H1 (cell line): ENCODE results near the gene CMSS1. TPM values are rescaled to one million over a fixed set of nuclear protein-coding genes. Genes with fewer than 3 reads are reported as not detected.

Experiments used
- CTCF ChIA-PET: fragments of 300-600 bp; sonication (Branson Sonifier 250); formaldehyde crosslinking; loops from one replicate; lab custom pipeline; 2021; ENCODE audit not compliant: partially characterized antibody; lab: Charles Lee
- POLR2A ChIA-PET: fragments of 300-600 bp; sonication (Branson Sonifier 250); formaldehyde crosslinking; loops from one replicate; lab custom pipeline; 2021; ENCODE audit warnings: inconsistent platforms; ENCODE audit not compliant: partially characterized antibody; lab: Charles Lee
- DNase-seq, 2 experiments: peaks; one replicate each; pipeline versions ENCODE4 v3.0.0 to v3.0.0-alpha.2; 2010 to 2022; ENCODE audit warnings: low spot score in 2 of 2, low read depth in 1 of 2, mixed read lengths in 1 of 2
- FAIRE-seq: peaks from 2 replicates; lab custom pipeline; 2011; peaks lifted over from hg19 to GRCh38; lab: Jason Lieb, UNC
- H2AFZ ChIP-seq: 2 replicates; pipeline ENCODE4 v1.8.1; 2012; ENCODE audit warnings: low read length, inconsistent platforms
- H2AK5ac ChIP-seq: 2 replicates; pipeline ENCODE4 v1.6.1; 2013; ENCODE audit warnings: low read depth, low read length
- H2BK120ac ChIP-seq: replicated peaks from 2 replicates; pipeline ENCODE3; 2013; ENCODE audit warnings: low read depth, low read length, inconsistent platforms
- H2BK12ac ChIP-seq: 2 replicates; pipeline ENCODE4 v1.6.1; 2013; ENCODE audit warnings: low read depth, low read length
- H2BK15ac ChIP-seq: 2 replicates; pipeline ENCODE4 v1.6.1; 2013; ENCODE audit warnings: low read length
- H2BK20ac ChIP-seq: 2 replicates; pipeline ENCODE4 v1.6.1; 2013; ENCODE audit warnings: low read length
- H2BK5ac ChIP-seq: 2 replicates; pipeline ENCODE4 v1.6.1; 2013; ENCODE audit warnings: low read depth, low read length
- H3K14ac ChIP-seq: 2 replicates; pipeline ENCODE4 v1.6.1; 2013; ENCODE audit warnings: inconsistent platforms; ENCODE audit not compliant: insufficient read length
- H3K18ac ChIP-seq: 2 replicates; pipeline ENCODE4 v1.6.1; 2013; ENCODE audit warnings: low read length; ENCODE audit errors: extremely low read depth
- H3K23ac ChIP-seq: 2 replicates; pipeline ENCODE4 v1.6.1; 2013; ENCODE audit warnings: inconsistent platforms; ENCODE audit not compliant: insufficient read length
- H3K23me2 ChIP-seq: 2 replicates; pipeline ENCODE4 v1.6.1; 2013; ENCODE audit warnings: low read depth, low read length
- H3K27ac ChIP-seq: 2 replicates; pipeline ENCODE4 v1.6.1; 2011; ENCODE audit warnings: low read depth, low read length, inconsistent platforms
- H3K27me3 ChIP-seq, 4 experiments: replicated peaks in 1 of 4; 1 replicate in 1 of 4; 2 replicates in 3 of 4; pipeline versions ENCODE4 v1.6.1 to v1.8.1; 2011 to 2013; ENCODE audit warnings: low read length in 3 of 4, mild to moderate bottlenecking in 3 of 4, inconsistent platforms in 2 of 4, mixed read lengths in 2 of 4, moderate library complexity in 1 of 4; ENCODE audit not compliant: control insufficient read depth in 3 of 4, insufficient read depth in 3 of 4; ENCODE audit errors: extremely low read depth in 1 of 4
- H3K36me3 ChIP-seq, 4 experiments: 2 replicates each; pipeline versions ENCODE4 v1.6.1 to v1.8.1; 2011 to 2013; ENCODE audit warnings: mild to moderate bottlenecking in 4 of 4, low read length in 3 of 4, moderate library complexity in 2 of 4, control low read depth in 1 of 4, inconsistent platforms in 1 of 4; ENCODE audit not compliant: insufficient read depth in 4 of 4, control insufficient read depth in 2 of 4
- H3K4ac ChIP-seq: replicated peaks from 2 replicates; pipeline ENCODE3; 2013; ENCODE audit warnings: low read length, low read depth, mixed read lengths, inconsistent platforms; ENCODE audit not compliant: insufficient read length
- H3K4me1 ChIP-seq, 4 experiments: replicated peaks in 1 of 4; 1 replicate in 1 of 4; 2 replicates in 3 of 4; pipeline versions ENCODE4 v1.6.1 to v1.8.1; 2011 to 2013; ENCODE audit warnings: low read length in 3 of 4, inconsistent platforms in 2 of 4, mixed read lengths in 1 of 4; ENCODE audit not compliant: insufficient read depth in 4 of 4, control insufficient read depth in 3 of 4
- H3K4me2 ChIP-seq, 2 experiments: 2 replicates each; pipeline versions ENCODE4 v1.6.1 to v1.8.1; 2011 to 2013; ENCODE audit warnings: low read depth in 2 of 2, low read length in 2 of 2, control low read depth in 1 of 2, inconsistent platforms in 1 of 2, mild to moderate bottlenecking in 1 of 2; ENCODE audit not compliant: insufficient read depth in 1 of 2
- H3K4me3 ChIP-seq, 4 experiments: fragments of 200-600, 300-600 bp in 1 of 4; sonication (generic), shearing (Covaris generic), sonication (Bioruptor Twin) in 1 of 4; 2 replicates each; pipeline versions ENCODE4 v1.5.1 to v1.8.1; 2011 to 2016; ENCODE audit warnings: low read length in 4 of 4, low read depth in 3 of 4, control low read depth in 2 of 4, inconsistent platforms in 2 of 4, mild to moderate bottlenecking in 2 of 4, mixed read lengths in 1 of 4, moderate library complexity in 1 of 4; ENCODE audit not compliant: insufficient read depth in 2 of 4; ENCODE audit errors: extremely low read depth in 1 of 4
- H3K56ac ChIP-seq: replicated peaks from 2 replicates; pipeline ENCODE3; 2013; ENCODE audit warnings: low read depth, mild to moderate bottlenecking, mixed read lengths, low read length, inconsistent platforms; ENCODE audit not compliant: insufficient read length
- H3K79me1 ChIP-seq: 2 replicates; pipeline ENCODE4 v1.6.1; 2013; ENCODE audit warnings: low read depth, low read length, control low read depth
- H3K79me2 ChIP-seq, 2 experiments: 2 replicates each; pipeline versions ENCODE4 v1.6.1 to v1.8.1; 2012 to 2013; ENCODE audit warnings: low read length in 2 of 2, mild to moderate bottlenecking in 2 of 2, inconsistent platforms in 1 of 2; ENCODE audit not compliant: insufficient read depth in 2 of 2, control insufficient read depth in 1 of 2
- H3K9ac ChIP-seq, 4 experiments: replicated peaks in 1 of 4; 1 replicate in 1 of 4; 2 replicates in 3 of 4; pipeline versions ENCODE4 v1.6.1 to v1.8.1; 2011 to 2013; ENCODE audit warnings: low read depth in 3 of 4, low read length in 3 of 4, control low read depth in 2 of 4, mild to moderate bottlenecking in 2 of 4, moderate library complexity in 2 of 4, inconsistent platforms in 1 of 4; ENCODE audit errors: extremely low read depth in 1 of 4
- H3K9me3 ChIP-seq, 2 experiments: 2 replicates each; pipeline versions ENCODE4 v1.6.1 to v1.8.1; 2012 to 2013; ENCODE audit warnings: mild to moderate bottlenecking in 2 of 2, moderate library complexity in 2 of 2, control low read depth in 1 of 2, inconsistent platforms in 1 of 2, low read depth in 1 of 2, low read length in 1 of 2, mixed read lengths in 1 of 2; ENCODE audit not compliant: insufficient read depth in 2 of 2
- H4K20me1 ChIP-seq, 2 experiments: replicated peaks in 1 of 2; 2 replicates each; pipeline versions ENCODE3 to v1.8.1; 2011 to 2013; ENCODE audit warnings: inconsistent platforms in 2 of 2, low read length in 2 of 2, mild to moderate bottlenecking in 1 of 2; ENCODE audit not compliant: insufficient read depth in 2 of 2, control insufficient read depth in 1 of 2
- H4K5ac ChIP-seq: 2 replicates; pipeline ENCODE4 v1.6.1; 2013; ENCODE audit warnings: low read length, low read depth, mixed read lengths, inconsistent platforms; ENCODE audit not compliant: insufficient read length
- H4K8ac ChIP-seq: 2 replicates; pipeline ENCODE4 v1.8.0; 2013; ENCODE audit warnings: mild to moderate bottlenecking, moderate library complexity, low read length, inconsistent platforms; ENCODE audit not compliant: insufficient read depth; ENCODE audit errors: extremely low read depth
- H4K91ac ChIP-seq: replicated peaks from 2 replicates; pipeline ENCODE3; 2013; ENCODE audit warnings: low read length, mixed read lengths, inconsistent platforms; ENCODE audit not compliant: insufficient read length
- ATF2 ChIP-seq: IDR thresholded peaks from 2 replicates; pipeline ENCODE4 v1.6.1; 2012; ENCODE audit warnings: low read length, inconsistent platforms
- BCL11A ChIP-seq, 2 experiments: IDR thresholded peaks; one replicate each; pipeline ENCODE4 v1.6.1; 2011; ENCODE audit warnings: low read depth in 2 of 2, low read length in 2 of 2, mild to moderate bottlenecking in 2 of 2
- CHD1 ChIP-seq: IDR thresholded peaks from 2 replicates; pipeline ENCODE4 v1.6.1; 2012; ENCODE audit warnings: low read depth, low read length, improper control_type of control experiment
- FOSL1 ChIP-seq: IDR thresholded peaks from 2 replicates; pipeline ENCODE4 v1.6.1; 2011; ENCODE audit warnings: mild to moderate bottlenecking, low read depth, low read length, moderate library complexity; ENCODE audit not compliant: insufficient read depth
- GTF2F1 ChIP-seq: IDR thresholded peaks from 2 replicates; pipeline ENCODE4 v1.6.1; 2012; ENCODE audit warnings: low read depth, low read length, improper control_type of control experiment, borderline replicate concordance
- JUN ChIP-seq: IDR thresholded peaks from 2 replicates; pipeline ENCODE4 v1.6.1; 2011; ENCODE audit warnings: low read depth, mild to moderate bottlenecking, improper control_type of control experiment, low read length
- KDM5A ChIP-seq: fragments of 200-600 bp; IDR thresholded peaks from 2 replicates; pipeline ENCODE4 v1.7.1; 2012; ENCODE audit warnings: mild to moderate bottlenecking, low read length, inconsistent platforms, mixed read lengths
- NANOG ChIP-seq: IDR thresholded peaks from 2 replicates; pipeline ENCODE4 v1.6.1; 2011; ENCODE audit warnings: low read length, low read depth, mild to moderate bottlenecking, inconsistent platforms; ENCODE audit not compliant: insufficient read depth, poor library complexity, severe bottlenecking
- POLR2A ChIP-seq, 2 experiments: IDR thresholded peaks; 1 replicate in 1 of 2; 2 replicates in 1 of 2; pipeline ENCODE4 v1.6.1; 2011; ENCODE audit warnings: low read depth in 2 of 2, low read length in 2 of 2, mild to moderate bottlenecking in 2 of 2; ENCODE audit errors: control extremely low read depth in 1 of 2
- RBBP5 ChIP-seq: IDR thresholded peaks from 2 replicates; pipeline ENCODE4 v1.7.1; 2012; ENCODE audit warnings: low read depth, mild to moderate bottlenecking, inconsistent platforms, low read length, moderate library complexity, borderline replicate concordance
- SIN3A ChIP-seq, 2 experiments: IDR thresholded peaks in 1 of 2; conservative IDR thresholded peaks in 1 of 2; 2 replicates each; pipeline ENCODE4 v1.6.1; 2011 to 2012; ENCODE audit warnings: low read length in 2 of 2, improper control_type of control experiment in 1 of 2, low read depth in 1 of 2, mild to moderate bottlenecking in 1 of 2
- SUZ12 ChIP-seq: fragments of 200-600 bp; sonication (generic); IDR thresholded peaks from 2 replicates; pipeline ENCODE4 v1.6.1; 2012; ENCODE audit warnings: mild to moderate bottlenecking, inconsistent platforms, low read length, moderate library complexity, mixed read lengths
- TEAD4 ChIP-seq: IDR thresholded peaks from 2 replicates; pipeline ENCODE4 v1.6.1; 2012; ENCODE audit warnings: low read depth, low read length, inconsistent platforms, mixed read lengths
- WGBS, 2 experiments: shearing (Covaris generic) in 1 of 2; methylation state at CpG; one replicate each; pipeline versions ENCODE4 v1.1.6 to v1.1.7; 2013 to 2015; ENCODE audit warnings: low lambda C conversion rate in 2 of 2, mixed read lengths in 2 of 2, inconsistent platforms in 1 of 2, low coverage in 1 of 2, missing lambda C conversion rate in 1 of 2; ENCODE audit not compliant: insufficient replicate concordance in 2 of 2, insufficient coverage in 1 of 2, insufficient read length in 1 of 2; ENCODE audit errors: extremely low coverage in 1 of 2, missing lambda C conversion rate in 1 of 2; 5-methylcytosine and 5-hydroxymethylcytosine counted together
- polyA plus RNA-seq, 7 experiments: library from polyadenylated mRNA; depleted of rRNA in 3 of 7; stranded (reverse) in 5 of 7; unstranded in 2 of 7; fragments of >200 nt in 5 of 7; fragments of 200-250 nt in 2 of 7; gene quantifications; 1 replicate in 5 of 7; 2 replicates in 1 of 7; 4 replicates in 1 of 7; pipeline versions ENCODE4 v1.2.1 to v1.2.3, GENCODE V29; 2011 to 2013; ENCODE audit warnings: missing spikeins in 2 of 7, mixed read lengths in 2 of 7
- total RNA-seq: library from RNA; stranded (reverse); fragmentation: NEBNext Ultra II Directional; extraction: Animal tissue kit (Norgen Biotek cat#: 25700); gene quantifications from 2 replicates; pipeline ENCODE4 v1.2.1, GENCODE V29; 2021

The CMSS1 gene
- total and polyA plus RNA-seq, 2 of the 8 experiments (the other 6 are each of a cell fraction or from before 2014, with no cell fraction given), result 15.2 to 75.1 TPM

- Histone ChIP-seq H3K4me1 (no peaks in the 10 kb centered on the region; a peak in 3 of 7 replicates), H2AFZ (no peak overlapping the region), H2BK120ac (no peak overlapping the region), H2BK15ac (no peak overlapping the region), H3K79me2 (no peaks in the 10 kb centered on the region), H2AK5ac (no peak overlapping the region), H2BK12ac (no peak overlapping the region), H3K23ac (no peak overlapping the region), H4K8ac (no peak overlapping the region), H2BK20ac (no peak overlapping the region), H4K91ac (no peak overlapping the region), H3K9me3 (no peaks in the 10 kb centered on the region), H3K4me2 (no peak overlapping the region), H3K4me3 (no peak overlapping the region), H3K27me3 (no peaks in the 10 kb centered on the region), H3K18ac (no peak overlapping the region), H4K20me1 (no peaks in the 10 kb centered on the region), H3K56ac (no peak overlapping the region), H3K27ac (no peak overlapping the region), H2BK5ac (no peak overlapping the region), H3K14ac (no peak overlapping the region), H3K23me2 (no peaks in the 10 kb centered on the region), H3K79me1 (no peaks in the 10 kb centered on the region), H3K4ac (no peak overlapping the region), H3K36me3 (no peaks in the 10 kb centered on the region), H4K5ac (no peak overlapping the region), H3K9ac (no peak overlapping the region; a peak in 1 of 7 replicates)
- no peak for DNase-seq
- peak; percentile 52 for FAIRE-seq
- CTCF ChIA-PET, result no interaction called here
- 91% methylated on average over 6 of the region's 6 CpGs; no CpG with 5 or more reads in 1 of the 2 experiments for WGBS, 2 experiments
- POLR2A ChIA-PET, result interaction anchor here (1.7 kb wide), 1 partner anchor 9 kb away, joined by 3 read pairs; no protein-coding TSS in a partner anchor
- TF ChIP-seq TEAD4 (no peak), BCL11A (IDR thresholded peaks at IDR 0.05; ENCODE audit: low read depth in 2 of 2, low read length in 2 of 2) (no peak), CHD1 (no peak), ATF2 (no peak), SUZ12 (no peak), SIN3A (conservative IDR thresholded peaks at IDR 0.05 in 1 of 2, IDR thresholded peaks at IDR 0.05 in 1 of 2; ENCODE audit: low read depth in 1 of 2, low read length in 2 of 2) (no peak), RBBP5 (no peak), GTF2F1 (no peak), POLR2A (IDR thresholded peaks at IDR 0.05; ENCODE audit: control extremely low read depth in 1 of 2, low read depth in 2 of 2, low read length in 2 of 2) (no peak), JUN (no peak), NANOG (no peak), FOSL1 (no peak), KDM5A (no peak)
Measured at GRCh38 chr3:100083209-100083608, 265.5 kb downstream of the CMSS1 start.
